ENCODE data around the gene PRDM11. TPM values are rescaled to one million over a fixed set of nuclear protein-coding genes. Genes with fewer than 3 reads are reported as not detected.

The PRDM11 gene
- total RNA-seq, 2 experiments from 2014 or later: 0.61 to 0.94 TPM

GRCh38 chr11:45168366-45169130 is 22.1 kb downstream of the PRDM11 start:
- no peak overlapping the region for H3K4me3 Mint-ChIP-seq
- ATAC-seq: no peak
- H3K27ac Mint-ChIP-seq: no peak overlapping the region
- DNase-seq: no peak
- CTCF ChIA-PET: no interaction called here
- no peaks in the 10 kb centered on the region for H3K9me3 Mint-ChIP-seq (ENCODE audit: low read depth)
- peaks cover 2% of the 10 kb centered on the region for H3K36me3 Mint-ChIP-seq (ENCODE audit: low read depth)
- H3K4me1 Mint-ChIP-seq: peaks cover 17% of the 10 kb centered on the region
- POLR2A ChIA-PET: no interaction called here
- intact Hi-C loops (cut with DNase I, micrococcal nuclease): no loop called here
- no peaks in the 10 kb centered on the region for H3K27me3 Mint-ChIP-seq

GRCh38 chr11:45169310-45170072 is 23.1 kb downstream of the PRDM11 start:
- H3K27me3 Mint-ChIP-seq: no peaks in the 10 kb centered on the region
- intact Hi-C loops (cut with DNase I, micrococcal nuclease): no loop called here
- ATAC-seq (peak; percentile 88), DNase-seq (no peak)
- ChIA-PET POLR2A (no interaction called here), CTCF (no interaction called here)
- peaks cover 2% of the 10 kb centered on the region for H3K36me3 Mint-ChIP-seq (ENCODE audit: low read depth)
- H3K4me1 Mint-ChIP-seq: peaks cover 11% of the 10 kb centered on the region
- H3K9me3 Mint-ChIP-seq (ENCODE audit: low read depth): no peaks in the 10 kb centered on the region
- no peak overlapping the region for H3K27ac Mint-ChIP-seq
- no peak overlapping the region for H3K4me3 Mint-ChIP-seq

GRCh38 chr11:45170484-45170883 is 24.0 kb downstream of the PRDM11 start:
- intact Hi-C loops (cut with DNase I, micrococcal nuclease): no loop called here
- Mint-ChIP-seq H3K4me1 (peaks cover 10% of the 10 kb centered on the region), H3K36me3 (ENCODE audit: low read depth) (peaks cover 2% of the 10 kb centered on the region), H3K27ac (no peak overlapping the region), H3K27me3 (peaks cover 3% of the 10 kb centered on the region), H3K4me3 (no peak overlapping the region), H3K9me3 (ENCODE audit: low read depth) (no peaks in the 10 kb centered on the region)
- CTCF ChIA-PET: no interaction called here
- ATAC-seq (no peak), DNase-seq (no peak)
- POLR2A ChIA-PET: no interaction called here

- Mint-ChIP-seq H3K9me3 (ENCODE audit: low read depth) (no peaks in the 10 kb centered on the region), H3K4me3 (no peak overlapping the region), H3K27me3 (peaks cover 3% of the 10 kb centered on the region), H3K27ac (no peak overlapping the region), H3K4me1 (peaks cover 10% of the 10 kb centered on the region), H3K36me3 (ENCODE audit: low read depth) (no peaks in the 10 kb centered on the region)
- DNase-seq (no peak), ATAC-seq (no peak)
- intact Hi-C loops (cut with DNase I, micrococcal nuclease): no loop called here
- ChIA-PET CTCF (interaction anchor here (1.1 kb wide), 1 partner anchor 12 kb away, joined by 3 read pairs; no protein-coding TSS in a partner anchor), POLR2A (no interaction called here)
Observed at GRCh38 chr11:45171550-45171949, 25.1 kb downstream of the PRDM11 start.

- CTCF ChIA-PET: no interaction called here
- no peak for ATAC-seq
- no peaks in the 10 kb centered on the region for H3K36me3 Mint-ChIP-seq (ENCODE audit: low read depth)
Observed at GRCh38 chr11:45173064-45173463, 26.6 kb downstream of the PRDM11 start.

GRCh38 chr11:45174168-45174835 is 27.9 kb downstream of the PRDM11 start:
- POLR2A ChIA-PET: no interaction called here
- no peak for DNase-seq
- Mint-ChIP-seq H3K4me1 (peaks cover 10% of the 10 kb centered on the region), H3K9me3 (ENCODE audit: low read depth) (no peaks in the 10 kb centered on the region), H3K36me3 (ENCODE audit: low read depth) (no peaks in the 10 kb centered on the region), H3K4me3 (no peak overlapping the region), H3K27ac (no peak overlapping the region), H3K27me3 (peaks cover 21% of the 10 kb centered on the region)
- CTCF ChIA-PET: no interaction called here
- ATAC-seq: no peak
- intact Hi-C loops (cut with DNase I, micrococcal nuclease): no loop called here

More at GRCh38 chr11:45173064-45173463, 26.6 kb downstream of the PRDM11 start:
- H3K9me3 Mint-ChIP-seq (ENCODE audit: low read depth): no peaks in the 10 kb centered on the region
- peaks cover 10% of the 10 kb centered on the region for H3K4me1 Mint-ChIP-seq
- no peak overlapping the region for H3K27ac Mint-ChIP-seq
- no peak for DNase-seq
- H3K4me3 Mint-ChIP-seq: no peak overlapping the region
- POLR2A ChIA-PET: no interaction called here
- intact Hi-C loops (cut with DNase I, micrococcal nuclease): no loop called here
- peaks cover 10% of the 10 kb centered on the region for H3K27me3 Mint-ChIP-seq

- peaks cover 24% of the 10 kb centered on the region for H3K27me3 Mint-ChIP-seq
- ATAC-seq: no peak
Observed at GRCh38 chr11:45174963-45175362, 28.5 kb downstream of the PRDM11 start.

GRCh38 chr11:45176996-45177395 is 30.6 kb downstream of the PRDM11 start:
- H3K9me3 Mint-ChIP-seq (ENCODE audit: low read depth): no peaks in the 10 kb centered on the region
- H3K27me3 Mint-ChIP-seq: peaks cover 25% of the 10 kb centered on the region

More at GRCh38 chr11:45174963-45175362, 28.5 kb downstream of the PRDM11 start:
- H3K27ac Mint-ChIP-seq: no peak overlapping the region
- no peaks in the 10 kb centered on the region for H3K9me3 Mint-ChIP-seq (ENCODE audit: low read depth)
- no peak for DNase-seq
- ChIA-PET CTCF (no interaction called here), POLR2A (no interaction called here)
- H3K36me3 Mint-ChIP-seq (ENCODE audit: low read depth): no peaks in the 10 kb centered on the region
- peaks cover 7% of the 10 kb centered on the region for H3K4me1 Mint-ChIP-seq
- intact Hi-C loops (cut with DNase I, micrococcal nuclease): no loop called here
- no peak overlapping the region for H3K4me3 Mint-ChIP-seq

GRCh38 chr11:45178223-45178622 is 31.8 kb downstream of the PRDM11 start:
- DNase-seq (no peak), ATAC-seq (no peak)
- peaks cover 25% of the 10 kb centered on the region for H3K27me3 Mint-ChIP-seq
- no peak overlapping the region for H3K4me3 Mint-ChIP-seq
- peaks cover 3% of the 10 kb centered on the region for H3K4me1 Mint-ChIP-seq
- POLR2A ChIA-PET: no interaction called here
- no peaks in the 10 kb centered on the region for H3K9me3 Mint-ChIP-seq (ENCODE audit: low read depth)
- intact Hi-C loops (cut with DNase I, micrococcal nuclease): no loop called here
- no peak overlapping the region for H3K27ac Mint-ChIP-seq
- CTCF ChIA-PET: no interaction called here
- no peaks in the 10 kb centered on the region for H3K36me3 Mint-ChIP-seq (ENCODE audit: low read depth)

More at GRCh38 chr11:45176996-45177395, 30.6 kb downstream of the PRDM11 start:
- H3K4me3 Mint-ChIP-seq: no peak overlapping the region
- H3K36me3 Mint-ChIP-seq (ENCODE audit: low read depth): no peaks in the 10 kb centered on the region
- ChIA-PET CTCF (no interaction called here), POLR2A (no interaction called here)
- intact Hi-C loops (cut with DNase I, micrococcal nuclease): no loop called here
- peaks cover 3% of the 10 kb centered on the region for H3K4me1 Mint-ChIP-seq
- no peak for DNase-seq
- H3K27ac Mint-ChIP-seq: no peak overlapping the region
- no peak for ATAC-seq

GRCh38 chr11:45178890-45179671 is 32.6 kb downstream of the PRDM11 start:
- intact Hi-C loops (cut with DNase I, micrococcal nuclease): no loop called here

GRCh38 chr11:45179686-45180178 is 33.3 kb downstream of the PRDM11 start:
- intact Hi-C loops (cut with DNase I, micrococcal nuclease): loop anchor here in 1 of 2 experiments (1.0 to 5.0 kb wide), 2 partner anchors 32 to 67 kb away; no protein-coding TSS in a partner anchor
- CTCF ChIA-PET: no interaction called here
- POLR2A ChIA-PET: no interaction called here
- Mint-ChIP-seq H3K27ac (no peak overlapping the region), H3K4me3 (peak overlapping the region; percentile 60), H3K36me3 (ENCODE audit: low read depth) (no peaks in the 10 kb centered on the region), H3K9me3 (ENCODE audit: low read depth) (no peaks in the 10 kb centered on the region), H3K27me3 (peaks cover 25% of the 10 kb centered on the region), H3K4me1 (peaks cover 3% of the 10 kb centered on the region)
- ATAC-seq (no peak), DNase-seq (no peak)

More at GRCh38 chr11:45178890-45179671, 32.6 kb downstream of the PRDM11 start:
- Mint-ChIP-seq H3K27ac (no peak overlapping the region), H3K4me3 (no peak overlapping the region), H3K4me1 (peaks cover 3% of the 10 kb centered on the region), H3K36me3 (ENCODE audit: low read depth) (no peaks in the 10 kb centered on the region), H3K27me3 (peaks cover 25% of the 10 kb centered on the region), H3K9me3 (ENCODE audit: low read depth) (no peaks in the 10 kb centered on the region)
- CTCF ChIA-PET: no interaction called here
- DNase-seq (no peak), ATAC-seq (no peak)
- POLR2A ChIA-PET: no interaction called here
